Vagina (tissue), 2 donors: ENCODE measurements around the gene MGMT.

Experiments used
- CTCF ChIP-seq, 3 experiments: fragments of 450-650 bp in 2 of 3; fragments of 200-600 bp in 1 of 3; sonication (generic) in 1 of 3; IDR thresholded peaks; one replicate each; pipeline ENCODE4 v1.5.1; 2017 to 2019; ENCODE audit warnings: antibody characterized with exemption in 3 of 3, mild to moderate bottlenecking in 2 of 3, moderate library complexity in 2 of 3
- POLR2A ChIP-seq, 2 donors: fragments of 450-650 bp; IDR thresholded peaks; one replicate each; pipeline ENCODE4 v1.6.1; 2017; ENCODE audit warnings: antibody characterized with exemption in 2 of 2, mild to moderate bottlenecking in 2 of 2, moderate library complexity in 2 of 2
- POLR2AphosphoS5 ChIP-seq, 2 donors: sonication (generic); formaldehyde crosslinking; IDR thresholded peaks; one replicate each; pipeline ENCODE4 v1.9.0; 2017; ENCODE audit warnings: antibody characterized with exemption in 2 of 2, mild to moderate bottlenecking in 2 of 2, low read depth in 1 of 2; ENCODE audit not compliant: insufficient read depth in 1 of 2

- no peak for TF ChIP-seq POLR2AphosphoS5 (IDR thresholded peaks at IDR 0.05; ENCODE audit: insufficient read depth in 1 of 2, low read depth in 1 of 2)
- no peak for TF ChIP-seq POLR2A (IDR thresholded peaks at IDR 0.05)
- TF ChIP-seq CTCF (IDR thresholded peaks at IDR 0.05), result no peak
Observed at GRCh38 chr10:129670124-129670523, 203.1 kb downstream of the MGMT start.
